ENCODE results near the gene SLC25A14.

DNA sequence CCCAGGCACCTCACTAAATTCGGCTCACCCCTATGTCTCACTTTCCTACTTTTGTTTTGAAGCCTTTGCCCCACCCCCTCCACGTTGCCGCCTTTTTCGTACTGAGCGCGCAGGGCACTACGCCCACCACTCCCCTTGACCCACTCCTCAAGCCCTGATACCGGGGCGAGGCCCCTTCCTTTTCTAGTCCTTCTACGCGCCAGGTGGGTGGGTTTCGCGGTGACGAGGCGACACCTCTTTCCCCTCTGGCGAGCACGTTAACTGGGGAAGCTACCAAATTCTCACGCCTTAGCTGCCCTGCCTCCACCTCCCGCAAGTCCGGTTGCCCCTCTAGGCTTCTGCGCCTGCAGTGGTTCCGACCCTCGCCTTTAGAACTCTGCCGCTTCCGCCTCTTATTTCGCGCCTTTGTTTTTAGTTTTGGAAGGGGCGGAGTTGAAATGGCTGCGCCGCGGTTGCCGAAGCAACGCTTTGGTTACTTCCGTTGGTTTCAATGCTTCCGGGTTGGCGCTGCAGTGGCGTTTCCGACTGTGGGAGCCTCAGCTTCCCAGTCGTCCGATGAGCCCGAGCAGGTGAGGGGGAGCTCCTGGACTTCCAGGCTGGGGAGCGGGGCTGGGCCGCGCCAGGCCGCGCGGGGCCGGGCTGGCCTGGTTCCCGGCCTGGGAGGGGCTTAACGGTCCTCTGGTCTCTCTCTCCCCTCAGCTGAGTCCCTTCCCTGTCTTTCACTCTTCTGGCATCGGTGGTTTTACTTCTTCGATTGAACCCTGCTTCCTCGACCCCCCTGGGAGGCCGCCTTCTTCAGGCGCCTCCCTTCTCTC lies at the start of gene SLC25A14:
- no peak for TF ChIP-seq EZH2 (IDR thresholded peaks at IDR 0.05; ENCODE audit: low read length, missing control alignments)
- TF ChIP-seq, protein P1, sequence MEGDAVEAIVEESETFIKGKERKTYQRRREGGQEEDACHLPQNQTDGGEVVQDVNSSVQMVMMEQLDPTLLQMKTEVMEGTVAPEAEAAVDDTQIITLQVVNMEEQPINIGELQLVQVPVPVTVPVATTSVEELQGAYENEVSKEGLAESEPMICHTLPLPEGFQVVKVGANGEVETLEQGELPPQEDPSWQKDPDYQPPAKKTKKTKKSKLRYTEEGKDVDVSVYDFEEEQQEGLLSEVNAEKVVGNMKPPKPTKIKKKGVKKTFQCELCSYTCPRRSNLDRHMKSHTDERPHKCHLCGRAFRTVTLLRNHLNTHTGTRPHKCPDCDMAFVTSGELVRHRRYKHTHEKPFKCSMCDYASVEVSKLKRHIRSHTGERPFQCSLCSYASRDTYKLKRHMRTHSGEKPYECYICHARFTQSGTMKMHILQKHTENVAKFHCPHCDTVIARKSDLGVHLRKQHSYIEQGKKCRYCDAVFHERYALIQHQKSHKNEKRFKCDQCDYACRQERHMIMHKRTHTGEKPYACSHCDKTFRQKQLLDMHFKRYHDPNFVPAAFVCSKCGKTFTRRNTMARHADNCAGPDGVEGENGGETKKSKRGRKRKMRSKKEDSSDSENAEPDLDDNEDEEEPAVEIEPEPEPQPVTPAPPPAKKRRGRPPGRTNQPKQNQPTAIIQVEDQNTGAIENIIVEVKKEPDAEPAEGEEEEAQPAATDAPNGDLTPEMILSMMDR (conservative IDR thresholded peaks at IDR 0.05 in 1 of 2, IDR thresholded peaks at IDR 0.05 in 1 of 2; ENCODE audit: low read depth in 1 of 2, low read length in 2 of 2): no peak

Measured in fibroblast of lung (primary cell).